HT1080 (cell line): ENCODE measurements around the gene KCNA2. TPM values are rescaled to one million over a fixed set of nuclear protein-coding genes. Genes with fewer than 3 reads are reported as not detected.

Experiments used
- DNase-seq: peaks from one replicate; pipeline ENCODE4 v3.0.0-alpha.2; 2015; ENCODE audit warnings: low read depth
- polyA plus RNA-seq, 2 experiments: library from polyadenylated mRNA; depleted of rRNA; stranded (reverse); fragments of >200 nt; gene quantifications; 2 replicates each; pipeline ENCODE4 v1.2.3, GENCODE V29; 2015
- total RNA-seq: library from RNA; depleted of rRNA; stranded (reverse); fragments of >200 nt; shearing (Covaris generic); gene quantifications from 2 replicates; pipeline ENCODE4 v1.2.3, GENCODE V29; 2014; rRNA removed

The KCNA2 gene
- total RNA-seq: not detected in 2 replicates
- polyA plus RNA-seq (2015; cell fraction: cytosol; rRNA removed): not detected in 2 replicates
- polyA plus RNA-seq (2015; cell fraction: nucleus; rRNA removed): not detected in 2 replicates

GRCh38 chr1:110605901-110606656, at the start of gene KCNA2:
KCNA2 (minus strand) TSS chr1:110606358; CDS start chr1:110604782, 1,576 bp downstream.
- peak; percentile 10 for DNase-seq

- no peak for DNase-seq
Measured at GRCh38 chr1:110650609-110651008, 44.5 kb upstream of the KCNA2 start.

GRCh38 chr1:110648417-110648816, 42.3 kb upstream of the KCNA2 start:
- no peak for DNase-seq

GRCh38 chr1:110647254-110647891, 41.2 kb upstream of the KCNA2 start:
- DNase-seq: peak; percentile 33

GRCh38 chr1:110645821-110646735, 39.9 kb upstream of the KCNA2 start:
- DNase-seq: peak; percentile 85

- DNase-seq: no peak
Measured at GRCh38 chr1:110645211-110645610, 39.1 kb upstream of the KCNA2 start.

- no peak for DNase-seq
Measured at GRCh38 chr1:110643879-110644472, 37.8 kb upstream of the KCNA2 start.

- DNase-seq: peak; percentile 68
Measured at GRCh38 chr1:110639724-110640386, 33.7 kb upstream of the KCNA2 start.

GRCh38 chr1:110638556-110638955, 32.4 kb upstream of the KCNA2 start:
- no peak for DNase-seq

GRCh38 chr1:110638058-110638457, 31.9 kb upstream of the KCNA2 start:
- no peak for DNase-seq

- DNase-seq: no peak
Measured at GRCh38 chr1:110637475-110637874, 31.3 kb upstream of the KCNA2 start.

GRCh38 chr1:110636149-110636935, 30.2 kb upstream of the KCNA2 start:
- DNase-seq: no peak

GRCh38 chr1:110635434-110635833, 29.3 kb upstream of the KCNA2 start:
- DNase-seq: no peak

- DNase-seq: peak; percentile 76
Measured at GRCh38 chr1:110634455-110635311, 28.5 kb upstream of the KCNA2 start.

GRCh38 chr1:110634086-110634454, 27.9 kb upstream of the KCNA2 start:
- DNase-seq: no peak

- DNase-seq: no peak
Measured at GRCh38 chr1:110633646-110634030, 27.5 kb upstream of the KCNA2 start.

- DNase-seq: no peak
Measured at GRCh38 chr1:110631836-110632620, 25.9 kb upstream of the KCNA2 start.
